DND-41 (cell line): ENCODE data around the gene B3GALT6.

Source experiments
- ATAC-seq: fragments of 200-7000 bp; cut with Tn5 transposase; 3 replicates; pipeline ENCODE4 v1.9.1; 2021; ENCODE audit warnings: low read depth; ENCODE audit not compliant: insufficient read depth
- DNase-seq: peaks from one replicate; pipeline ENCODE4 v3.0.0-alpha.2; 2020
- H2AFZ ChIP-seq: 2 replicates; pipeline ENCODE4 v1.6.0; 2012; ENCODE audit warnings: low read depth, low read length
- H3K27ac ChIP-seq: 2 replicates; pipeline ENCODE4 v1.5.1; 2012; ENCODE audit warnings: low read length, inconsistent platforms
- H3K27me3 ChIP-seq: fragments of 200-600 bp; sonication (generic); 2 replicates; pipeline ENCODE4 v1.6.0; 2012; ENCODE audit warnings: low read length, mild to moderate bottlenecking, inconsistent platforms; ENCODE audit not compliant: insufficient read depth, poor library complexity
- H3K36me3 ChIP-seq: 2 replicates; pipeline ENCODE4 v1.5.1; 2012; ENCODE audit warnings: low read length, inconsistent platforms; ENCODE audit not compliant: insufficient read depth
- H3K4me1 ChIP-seq: 2 replicates; pipeline ENCODE4 v1.5.1; 2012; ENCODE audit warnings: mild to moderate bottlenecking, low read length; ENCODE audit not compliant: insufficient read depth
- H3K4me2 ChIP-seq: 2 replicates; pipeline ENCODE4 v1.6.0; 2012; ENCODE audit warnings: mild to moderate bottlenecking, moderate library complexity, low read length, inconsistent platforms; ENCODE audit not compliant: insufficient read depth
- H3K4me3 ChIP-seq, 2 experiments: fragments of 200-600 bp in 1 of 2; shearing (Covaris generic) in 1 of 2; 2 replicates each; pipeline ENCODE4 v1.5.1; 2012 to 2016; ENCODE audit warnings: inconsistent platforms in 2 of 2, low read length in 2 of 2, mild to moderate bottlenecking in 2 of 2, low read depth in 1 of 2, moderate library complexity in 1 of 2
- H3K79me2 ChIP-seq: 2 replicates; pipeline ENCODE4 v1.6.0; 2012; ENCODE audit warnings: low read length, inconsistent platforms; ENCODE audit not compliant: insufficient read depth
- H3K9ac ChIP-seq: 2 replicates; pipeline ENCODE4 v1.6.0; 2012; ENCODE audit warnings: low read depth, mild to moderate bottlenecking, inconsistent platforms, low read length, moderate library complexity
- H3K9me3 ChIP-seq: 2 replicates; pipeline ENCODE4 v1.5.1; 2012; ENCODE audit warnings: low read length, moderate library complexity, mild to moderate bottlenecking, inconsistent platforms; ENCODE audit not compliant: insufficient read depth, severe bottlenecking
- H4K20me1 ChIP-seq: 2 replicates; pipeline ENCODE4 v1.6.0; 2012; ENCODE audit warnings: low read length; ENCODE audit not compliant: insufficient read depth
- CTCF ChIP-seq: IDR thresholded peaks from 2 replicates; pipeline ENCODE4 v1.5.1; 2012; ENCODE audit warnings: borderline replicate concordance, low read length, moderate library complexity, mild to moderate bottlenecking; ENCODE audit not compliant: poor library complexity, severe bottlenecking; ENCODE audit errors: extremely low read depth
- EZH2 ChIP-seq: IDR thresholded peaks from 3 replicates; pipeline ENCODE4 v1.6.1; 2012; ENCODE audit warnings: borderline replicate concordance, low read depth, mild to moderate bottlenecking, moderate library complexity, low read length, inconsistent platforms; ENCODE audit not compliant: severe bottlenecking

Gene B3GALT6

GRCh38 chr1:1243807-1244191 is 11.8 kb downstream of the B3GALT6 start:
- Histone ChIP-seq H3K9ac (no peak overlapping the region), H3K4me1 (no peaks in the 10 kb centered on the region), H3K27me3 (no peaks in the 10 kb centered on the region), H3K4me2 (no peak overlapping the region), H3K79me2 (no peaks in the 10 kb centered on the region), H4K20me1 (no peaks in the 10 kb centered on the region; the same call in 1 of the 2 replicates), H3K4me3 (no peak overlapping the region), H2AFZ (no peak overlapping the region), H3K36me3 (no peaks in the 10 kb centered on the region), H3K27ac (no peak overlapping the region), H3K9me3 (no peaks in the 10 kb centered on the region)
- TF ChIP-seq EZH2 (no peak), CTCF (no peak)
- DNase-seq (no peak), ATAC-seq (no peak)

GRCh38 chr1:1244192-1244811 is 12.3 kb downstream of the B3GALT6 start:
- H3K4me1 ChIP-seq: no peaks in the 10 kb centered on the region

DNA sequence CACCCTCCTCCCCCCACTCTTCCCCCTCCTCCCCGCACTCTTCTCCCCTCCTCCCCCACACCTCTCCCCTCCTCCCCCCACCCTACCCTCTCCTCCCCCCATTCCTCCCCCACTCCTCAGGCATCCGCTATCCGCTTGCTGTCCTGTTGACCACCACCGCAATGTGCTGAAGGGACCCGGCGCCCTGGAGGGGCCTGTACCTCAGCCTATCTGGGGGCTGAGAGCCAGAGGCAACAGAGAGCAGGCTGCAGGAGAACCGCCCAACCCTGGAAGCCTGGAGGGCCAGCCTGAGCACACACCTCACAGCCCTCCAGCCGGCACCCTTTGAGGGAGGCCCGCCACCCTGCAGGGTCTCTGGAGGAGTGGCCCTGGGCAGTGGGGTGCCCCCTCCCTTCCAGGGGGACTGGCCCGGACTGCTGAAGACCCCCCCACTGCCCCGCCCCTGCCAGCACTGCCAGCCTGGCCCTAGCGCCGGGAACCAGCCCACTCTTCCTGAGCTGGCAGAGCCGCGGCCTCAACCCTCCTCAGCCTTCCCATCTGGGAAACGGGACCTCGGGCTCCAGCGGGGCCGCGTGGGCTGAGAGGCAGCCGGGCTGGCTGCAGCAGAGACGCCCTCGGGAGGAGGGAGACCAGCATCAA is 13.3 kb downstream of the B3GALT6 start:
- Histone ChIP-seq H3K9ac (no peak overlapping the region), H3K79me2 (no peaks in the 10 kb centered on the region), H3K27me3 (no peaks in the 10 kb centered on the region), H3K4me3 (no peak overlapping the region), H4K20me1 (no peaks in the 10 kb centered on the region; the same call in 1 of the 2 replicates), H3K36me3 (no peaks in the 10 kb centered on the region), H2AFZ (no peak overlapping the region), H3K9me3 (no peaks in the 10 kb centered on the region), H3K27ac (no peak overlapping the region), H3K4me2 (no peak overlapping the region), H3K4me1 (peaks cover 2% of the 10 kb centered on the region; the same call in 1 of the 2 replicates)
- DNase-seq: no peak
- no peak for ATAC-seq
- no peak for TF ChIP-seq EZH2
- no peak for TF ChIP-seq CTCF

More at GRCh38 chr1:1244192-1244811, 12.3 kb downstream of the B3GALT6 start:
- no peak overlapping the region for H3K9ac ChIP-seq
- no peak overlapping the region for H3K4me2 ChIP-seq
- no peaks in the 10 kb centered on the region for H3K9me3 ChIP-seq
- H3K36me3 ChIP-seq: no peaks in the 10 kb centered on the region
- no peak overlapping the region for H2AFZ ChIP-seq
- DNase-seq (no peak), ATAC-seq (no peak)
- no peaks in the 10 kb centered on the region for H3K79me2 ChIP-seq
- H3K27ac ChIP-seq: no peak overlapping the region
- H4K20me1 ChIP-seq: no peaks in the 10 kb centered on the region; the same call in 1 of the 2 replicates
- H3K27me3 ChIP-seq: no peaks in the 10 kb centered on the region
- no peak for TF ChIP-seq CTCF
- H3K4me3 ChIP-seq: no peak overlapping the region
